DMS114 treated with DMSO at 0.1 percent for 48 hours (cell line): Measurements from ENCODE around the gene GAK.

Experiments used
- DNase-seq: peaks from one replicate; lab custom pipeline; 2025; ENCODE audit not compliant: unreplicated experiment; lab: John Stamatoyannopoulos, UW

GAK gene

GRCh38 chr4:874971-875817 lies 56.9 kb downstream of the GAK start:
- DNase-seq, result no peak

DNA sequence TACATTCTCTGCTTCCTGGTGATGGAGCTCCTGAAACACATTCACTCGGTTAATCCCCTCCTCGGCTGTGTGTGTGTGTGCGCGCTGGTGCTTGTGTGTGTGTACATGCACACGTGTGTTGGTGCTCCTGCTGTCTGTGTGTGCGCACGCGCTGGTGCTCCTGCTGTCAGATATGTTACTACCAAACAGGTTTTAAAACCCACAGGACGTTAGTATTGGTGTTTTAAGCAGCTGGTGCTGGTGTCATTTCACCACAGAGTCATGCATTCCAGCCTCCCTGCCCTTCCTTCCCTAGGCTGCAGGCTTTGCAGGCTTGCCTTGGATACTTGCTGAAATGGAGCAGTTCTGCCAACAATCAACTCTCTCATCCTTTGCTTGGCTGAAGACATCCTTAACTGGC lies 58.1 kb downstream of the GAK start:
- no peak for DNase-seq

DNA sequence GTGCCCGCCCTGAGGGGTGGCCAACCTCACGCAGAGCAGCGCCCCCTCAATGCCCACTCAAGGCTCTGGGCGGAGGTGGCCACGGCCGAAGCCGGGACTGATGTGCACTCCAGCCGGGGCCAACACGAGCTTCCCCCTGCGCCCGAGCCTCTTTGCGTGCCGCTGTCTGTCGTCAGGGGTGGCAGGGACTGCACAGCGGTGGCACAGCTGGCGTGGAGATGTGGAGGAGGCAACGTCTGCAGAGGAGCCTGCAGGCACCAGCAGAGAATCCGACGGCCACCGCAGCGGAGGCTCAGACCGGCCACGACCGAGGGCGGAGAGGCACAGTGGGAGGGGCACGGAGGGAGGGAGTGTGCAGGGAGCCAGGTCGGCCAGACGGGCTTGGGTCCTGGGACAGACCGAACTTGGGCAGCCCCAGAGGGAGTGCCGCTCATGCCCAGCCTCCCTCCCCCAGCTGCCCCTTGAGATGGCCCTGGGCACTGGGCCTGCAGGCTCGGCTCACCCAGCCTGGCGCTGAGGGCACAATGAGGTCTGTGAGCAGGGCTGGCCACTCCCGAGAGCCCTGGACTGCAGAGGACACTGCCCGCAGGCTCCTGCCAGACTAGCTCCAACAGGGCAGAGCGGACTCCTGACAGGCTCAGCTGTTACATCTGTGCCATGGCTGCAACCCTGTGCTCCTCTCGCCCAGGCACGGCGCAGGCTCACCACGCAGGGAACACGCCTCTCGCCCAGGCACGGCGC lies 59.7 kb downstream of the GAK start:
- no peak for DNase-seq

DNA sequence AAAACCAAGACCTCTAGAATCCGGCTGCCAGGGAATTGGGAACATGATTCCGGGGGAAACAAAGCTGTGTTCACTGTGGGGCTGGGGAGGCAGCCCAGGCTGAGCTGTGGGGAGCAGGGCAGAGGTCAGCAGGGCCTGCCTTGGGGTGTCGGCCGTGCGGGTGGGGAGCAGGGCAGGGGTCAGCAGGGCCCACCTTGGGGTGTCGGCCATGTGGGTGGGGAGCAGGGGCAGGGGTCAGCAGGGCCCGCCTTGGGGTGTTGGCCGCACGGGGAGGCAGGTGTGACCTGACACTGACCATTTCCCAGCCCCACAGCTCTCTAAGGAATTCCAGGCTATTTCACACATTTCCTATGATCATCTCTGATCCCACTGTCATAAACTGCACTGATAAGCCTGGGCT lies 60.6 kb downstream of the GAK start:
- DNase-seq, result no peak

DNA sequence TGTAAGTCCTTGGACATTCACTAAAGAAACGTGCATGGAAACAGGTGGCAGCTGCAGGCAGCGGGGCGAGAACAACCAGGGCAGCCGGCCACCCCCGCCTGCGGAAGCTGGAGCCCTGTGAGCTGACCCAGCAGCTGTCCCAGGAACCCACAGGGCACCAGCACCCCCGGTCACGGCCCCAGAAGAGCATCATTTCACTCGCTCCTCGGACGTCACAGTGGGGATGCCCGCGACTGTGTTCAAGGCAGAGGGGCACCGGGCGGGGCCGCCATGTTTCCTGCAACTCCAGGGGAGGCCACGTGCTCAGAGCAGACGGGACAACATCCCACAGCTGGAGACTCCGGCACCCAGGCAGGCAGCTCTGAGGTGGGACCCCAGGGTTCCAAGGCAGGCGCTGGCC lies 61.2 kb downstream of the GAK start:
- DNase-seq, result no peak

GRCh38 chr4:869776-870175 lies 62.3 kb downstream of the GAK start:
- DNase-seq, result no peak

DNA sequence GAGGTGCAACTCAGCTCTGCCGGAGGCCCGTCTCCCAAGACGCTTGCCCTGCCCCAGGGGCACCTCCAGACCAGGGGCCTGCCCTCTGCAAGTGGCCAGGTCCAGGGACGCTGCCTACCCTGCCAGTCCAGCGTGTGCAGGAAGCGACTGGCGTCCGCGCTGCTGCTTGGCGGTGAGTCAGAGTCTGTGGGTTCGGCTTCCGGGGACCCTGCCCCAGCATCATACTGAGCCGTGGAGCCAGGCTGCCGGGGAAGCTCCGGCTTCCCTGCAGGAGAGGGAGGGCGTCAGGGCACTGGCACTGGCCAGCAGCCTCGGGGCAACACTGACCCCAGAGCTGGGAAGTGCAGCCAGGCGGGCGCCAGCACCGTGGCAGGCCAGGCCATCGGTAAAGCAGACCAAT lies 63.7 kb downstream of the GAK start:
- DNase-seq, result no peak

DNA sequence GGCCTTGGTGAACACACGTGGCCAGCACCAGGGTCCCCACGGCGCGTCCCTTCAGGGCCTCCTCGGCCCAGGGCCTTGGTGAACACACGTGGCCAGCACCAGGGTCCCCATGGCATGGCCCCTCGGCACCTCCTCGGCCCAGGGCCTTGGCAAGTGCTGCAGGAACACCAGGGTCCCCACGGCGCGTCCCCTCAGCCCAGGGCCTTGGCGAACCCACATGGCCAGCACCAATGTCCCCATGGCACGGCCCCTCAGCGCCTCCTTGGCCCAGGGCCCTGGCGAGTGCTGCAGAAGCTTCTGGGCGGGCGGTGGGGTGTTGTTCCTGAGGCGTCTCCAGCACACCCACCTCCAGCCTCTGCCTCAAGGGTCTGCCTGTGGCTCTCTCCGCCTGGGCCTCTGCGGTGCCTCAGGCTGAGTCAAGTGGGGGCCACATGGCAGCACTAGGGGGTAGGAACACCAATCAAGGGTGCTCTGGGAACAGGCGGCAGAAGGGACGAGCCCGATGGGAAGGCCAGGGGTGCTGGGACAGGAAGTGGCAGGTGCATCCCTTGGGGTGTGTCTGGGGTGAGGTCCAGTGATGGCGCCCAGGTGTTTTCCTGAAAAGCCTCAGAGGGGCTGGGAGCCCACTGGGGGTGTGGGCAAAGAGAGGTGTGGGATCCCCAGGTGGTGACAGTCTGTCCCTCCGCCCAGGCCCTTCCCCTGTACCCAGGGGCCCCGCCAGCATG lies 64.4 kb downstream of the GAK start:
- no peak for DNase-seq

GRCh38 chr4:866761-867390 lies 65.2 kb downstream of the GAK start:
- DNase-seq, result no peak

DNA sequence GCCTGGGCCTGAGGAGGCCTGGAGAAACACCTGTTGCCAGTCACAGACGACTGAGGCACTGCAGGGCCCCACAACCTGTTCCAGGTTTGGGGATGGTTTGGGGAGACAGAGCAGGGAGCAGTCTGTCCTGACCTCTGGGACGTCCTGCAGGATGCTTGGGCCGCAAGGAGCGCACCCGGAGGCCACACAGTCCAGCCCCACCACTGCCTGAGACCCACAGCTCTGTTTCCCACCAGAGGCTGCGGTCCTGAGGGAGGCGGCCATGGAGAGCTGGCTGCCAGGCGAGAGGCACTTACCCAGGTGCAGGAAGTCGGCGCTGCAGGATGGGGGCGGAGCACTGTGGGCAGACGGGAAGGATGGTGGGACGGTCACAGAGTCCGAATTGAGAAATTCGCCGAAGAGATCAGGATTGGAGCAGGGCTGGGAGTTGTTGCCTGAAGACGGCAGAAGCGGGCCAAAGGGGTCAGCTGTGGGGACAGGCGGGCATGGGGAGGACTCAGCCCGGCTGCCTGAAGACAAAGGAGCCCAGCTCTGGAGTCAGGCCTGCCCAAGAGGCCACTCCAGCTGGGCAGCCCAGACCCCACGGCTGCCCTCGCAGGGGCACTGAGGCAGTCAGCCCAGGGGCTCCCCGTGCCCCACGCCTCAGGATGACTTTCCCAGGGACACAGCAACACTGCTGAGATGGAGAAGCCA lies 65.9 kb downstream of the GAK start:
- DNase-seq, result no peak

DNA sequence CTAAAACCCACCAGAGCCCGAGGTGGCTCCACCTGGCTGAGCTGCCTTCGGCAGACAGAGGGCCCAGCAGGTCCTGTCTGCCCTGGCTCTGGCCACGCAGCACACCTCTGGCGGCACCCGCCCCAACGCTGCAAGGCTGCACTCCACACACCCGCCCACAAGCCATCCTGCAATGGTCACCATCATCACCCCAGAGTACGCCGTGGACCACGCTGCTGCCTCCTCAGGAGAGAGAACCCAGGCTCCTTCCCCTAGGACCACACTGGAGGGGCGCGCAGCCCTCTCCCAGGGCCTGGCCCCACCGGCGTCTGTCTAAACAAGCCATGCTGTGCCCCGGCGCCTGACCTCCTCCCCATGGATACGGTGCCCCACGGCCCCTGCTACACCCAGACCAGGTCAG lies 66.5 kb downstream of the GAK start:
- DNase-seq, result no peak

GRCh38 chr4:865121-865465 lies 67.0 kb downstream of the GAK start:
- DNase-seq, result no peak

- no peak for DNase-seq
Observed at GRCh38 chr4:864456-865120, 67.5 kb downstream of the GAK start.

DNA sequence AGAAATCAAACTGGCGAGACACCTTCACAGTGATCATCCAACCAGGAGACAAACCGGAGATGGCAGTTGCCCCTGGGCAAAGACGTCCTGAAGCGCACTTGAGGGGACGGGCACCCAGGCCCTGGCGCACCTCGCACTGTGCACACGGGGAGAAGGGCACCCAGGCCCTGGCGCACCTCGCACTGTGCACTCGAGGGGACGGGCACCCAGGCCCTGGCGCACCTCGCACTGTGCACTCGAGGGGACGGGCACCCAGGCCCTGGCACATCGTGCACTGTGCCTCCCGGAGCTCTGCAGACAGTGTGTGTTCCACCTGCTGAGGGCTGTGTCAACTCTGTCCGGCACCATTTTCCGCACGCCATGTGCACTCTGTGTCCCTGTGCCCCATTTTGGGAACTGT lies 71.6 kb downstream of the GAK start:
- DNase-seq, result no peak

DNA sequence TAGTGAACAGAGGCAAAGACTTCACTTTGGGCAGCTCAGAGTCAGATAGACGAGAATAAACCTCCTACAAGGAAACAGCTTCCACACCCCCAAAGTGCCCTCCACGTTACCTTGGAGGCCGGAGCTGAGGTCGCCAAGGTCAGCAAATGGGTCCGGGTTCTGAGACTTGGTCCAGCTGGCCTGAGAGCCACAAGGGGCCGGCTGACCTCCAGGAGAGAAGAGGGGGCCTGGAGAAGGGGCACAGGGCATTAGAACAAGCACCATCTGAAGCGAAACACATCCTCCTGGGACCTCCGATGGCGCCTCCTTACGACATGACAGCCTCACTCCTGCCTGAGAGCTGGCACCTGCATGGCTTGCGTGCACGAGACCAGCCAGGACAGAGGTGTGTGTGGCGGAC lies 72.6 kb downstream of the GAK start:
- DNase-seq, result no peak

GRCh38 chr4:858831-859451 lies 73.2 kb downstream of the GAK start:
- no peak for DNase-seq

DNA sequence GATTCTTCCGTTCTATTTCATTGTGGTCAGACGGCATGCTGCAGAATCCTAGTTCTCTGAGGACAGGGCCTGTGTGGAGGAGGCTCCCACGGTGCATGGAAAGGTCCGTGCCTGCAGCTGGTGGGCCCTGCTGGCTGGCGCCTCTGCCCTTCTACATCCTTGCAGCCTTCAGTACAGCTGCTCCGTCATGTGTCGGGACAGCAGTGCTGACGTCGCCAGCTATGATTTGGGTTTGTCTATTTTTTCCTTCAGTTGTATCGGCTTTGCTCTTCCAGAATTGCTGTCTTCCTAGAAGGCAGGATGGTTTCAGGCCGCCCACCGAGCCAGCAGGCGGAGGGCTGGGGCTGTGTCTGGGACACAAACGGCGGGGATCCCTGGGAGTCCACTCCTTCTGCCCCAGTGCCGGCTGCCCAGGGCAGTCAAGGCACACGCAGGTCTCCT lies 74.1 kb downstream of the GAK start:
- DNase-seq, result no peak

GRCh38 chr4:857461-857860 lies 74.7 kb downstream of the GAK start:
- DNase-seq, result no peak

DNA sequence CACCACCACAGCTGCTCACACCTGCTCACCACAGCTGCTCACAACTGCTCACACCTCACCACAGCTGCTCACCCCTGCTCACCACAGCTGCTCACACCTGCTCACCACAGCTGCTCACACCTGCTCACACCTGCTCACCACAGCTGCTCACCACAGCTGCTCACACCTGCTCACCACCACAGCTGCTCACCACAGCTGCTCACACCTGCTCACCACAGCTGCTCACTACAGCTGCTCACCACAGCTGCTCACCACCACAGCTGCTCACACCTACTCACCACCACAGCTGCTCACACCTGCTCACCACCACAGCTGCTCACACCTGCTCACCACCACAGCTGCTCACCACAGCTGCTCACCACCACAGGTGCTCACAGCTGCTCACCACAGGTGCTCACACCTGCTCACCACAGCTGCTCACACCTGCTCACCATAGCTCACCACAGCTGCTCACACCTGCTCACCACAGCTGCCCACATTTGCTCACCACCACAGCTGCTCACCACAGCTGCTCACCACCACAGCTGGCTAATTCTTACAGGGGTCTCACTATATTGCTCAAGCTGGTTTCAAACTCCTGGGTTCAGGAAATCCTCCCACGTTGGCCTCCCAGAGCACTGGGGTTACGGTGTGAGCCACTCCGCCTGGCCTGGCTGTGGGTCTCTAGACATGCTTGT lies 75.8 kb downstream of the GAK start:
- no peak for DNase-seq
